NT2/D1 (cell line): ENCODE results near the gene MORN2.

Source experiments
- DNase-seq: peaks from one replicate; pipeline ENCODE4 v3.0.0-alpha.2; 2011; ENCODE audit warnings: low read depth, low spot score
- H3K27me3 ChIP-seq: 2 replicates; pipeline ENCODE4 v1.6.0; 2011; ENCODE audit warnings: mild to moderate bottlenecking; ENCODE audit not compliant: insufficient read length, insufficient read depth
- H3K36me3 ChIP-seq: 2 replicates; pipeline ENCODE4 v1.6.1; 2011; ENCODE audit warnings: mild to moderate bottlenecking, low read length, mixed read lengths; ENCODE audit not compliant: insufficient read depth, insufficient read length
- H3K4me1 ChIP-seq: 2 replicates; pipeline ENCODE4 v1.5.1; 2011; ENCODE audit not compliant: insufficient read depth, insufficient read length
- H3K4me3 ChIP-seq: 2 replicates; pipeline ENCODE4 v1.5.1; 2011; ENCODE audit warnings: low read depth; ENCODE audit not compliant: insufficient read length
- H3K9ac ChIP-seq: 2 replicates; pipeline ENCODE4 v1.6.0; 2011; ENCODE audit warnings: low read depth; ENCODE audit not compliant: insufficient read length
- H3K9me3 ChIP-seq: 2 replicates; pipeline ENCODE4 v1.5.1; 2011; ENCODE audit warnings: mild to moderate bottlenecking, low read length; ENCODE audit not compliant: insufficient read depth
- SUZ12 ChIP-seq: IDR thresholded peaks from 2 replicates; pipeline ENCODE4 v1.6.1; 2011; ENCODE audit not compliant: insufficient read length, insufficient read depth; ENCODE audit errors: extremely low read depth
- YY1 ChIP-seq: IDR thresholded peaks from 2 replicates; pipeline ENCODE4 v1.6.1; 2011; ENCODE audit not compliant: insufficient read length, insufficient read depth
- ZNF274 ChIP-seq: IDR thresholded peaks from 2 replicates; pipeline ENCODE4 v1.6.1; 2011; ENCODE audit warnings: mild to moderate bottlenecking, low read depth, low read length

Gene MORN2

GRCh38 chr2:38836791-38837190 is 39.0 kb upstream of the MORN2 start:
- no peak for DNase-seq
- no peak overlapping the region for H3K9ac ChIP-seq
- no peak overlapping the region for H3K4me3 ChIP-seq
- H3K9me3 ChIP-seq, result no peaks in the 10 kb centered on the region
- peaks cover 30% of the 10 kb centered on the region for H3K36me3 ChIP-seq
- TF ChIP-seq SUZ12 (no peak), YY1 (no peak), ZNF274 (no peak)
- no peaks in the 10 kb centered on the region for H3K27me3 ChIP-seq
- no peaks in the 10 kb centered on the region for H3K4me1 ChIP-seq

- H3K9me3 ChIP-seq, result no peaks in the 10 kb centered on the region
- H3K4me1 ChIP-seq, result no peaks in the 10 kb centered on the region
- H3K36me3 ChIP-seq, result peaks cover 48% of the 10 kb centered on the region
- DNase-seq, result no peak
- H3K27me3 ChIP-seq, result no peaks in the 10 kb centered on the region
- no peak overlapping the region for H3K4me3 ChIP-seq
- TF ChIP-seq ZNF274 (no peak), YY1 (no peak), SUZ12 (no peak)
- H3K9ac ChIP-seq, result no peak overlapping the region
These were observed 25.7 kb upstream of the MORN2 start for GRCh38 chr2:38850045-38850444.

DNA sequence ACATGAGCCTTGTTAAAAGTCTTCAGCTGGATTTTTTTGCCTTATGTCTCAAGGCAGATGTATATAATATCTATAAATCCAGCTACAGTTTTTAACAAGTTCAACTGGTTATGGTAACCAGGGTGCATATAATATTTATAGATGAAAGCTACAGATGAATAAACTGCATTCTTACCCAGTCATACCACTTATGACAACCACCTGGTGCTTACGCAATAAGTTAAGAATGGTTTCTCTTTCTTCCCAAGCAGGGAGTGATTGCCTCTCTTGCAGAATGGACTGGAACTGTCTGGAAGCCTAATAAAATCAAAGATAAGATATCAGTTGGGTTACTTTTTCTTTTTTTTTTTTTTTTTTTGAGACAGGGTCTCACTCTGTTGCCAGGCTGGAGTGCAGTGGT is 19.6 kb upstream of the MORN2 start:
- H3K9me3 ChIP-seq, result no peaks in the 10 kb centered on the region
- peaks cover 62% of the 10 kb centered on the region for H3K36me3 ChIP-seq
- no peak overlapping the region for H3K4me3 ChIP-seq
- H3K9ac ChIP-seq, result no peak overlapping the region
- no peak for TF ChIP-seq YY1
- TF ChIP-seq ZNF274, result no peak
- no peak for TF ChIP-seq SUZ12
- no peak for DNase-seq
- H3K27me3 ChIP-seq, result no peaks in the 10 kb centered on the region
- H3K4me1 ChIP-seq, result no peaks in the 10 kb centered on the region

DNA sequence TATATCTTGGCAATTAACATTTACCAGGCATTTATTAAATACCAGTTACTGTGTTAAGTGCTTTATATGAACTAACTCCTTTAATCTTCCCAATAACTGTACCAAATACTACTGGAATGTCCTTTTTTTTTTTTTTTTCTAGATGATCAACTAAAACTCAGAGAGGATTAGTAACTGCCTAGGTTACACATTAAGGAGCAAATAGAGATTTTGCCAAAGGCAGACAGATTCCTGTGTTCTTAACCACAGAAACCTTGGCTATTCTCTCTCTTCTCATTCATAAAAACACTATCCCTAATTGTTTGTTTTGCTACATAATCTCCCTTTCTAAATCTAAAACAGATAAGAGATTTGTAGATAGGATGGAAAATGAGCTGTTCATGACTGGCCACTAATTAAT is 13.3 kb upstream of the MORN2 start:
- Histone ChIP-seq H3K27me3 (no peaks in the 10 kb centered on the region), H3K4me3 (no peak overlapping the region), H3K9ac (no peak overlapping the region), H3K36me3 (peaks cover 53% of the 10 kb centered on the region), H3K4me1 (no peaks in the 10 kb centered on the region), H3K9me3 (no peaks in the 10 kb centered on the region)
- TF ChIP-seq SUZ12 (no peak), ZNF274 (no peak), YY1 (no peak)
- no peak for DNase-seq

- H3K27me3 ChIP-seq, result no peaks in the 10 kb centered on the region
- no peak for DNase-seq
- H3K4me1 ChIP-seq, result no peaks in the 10 kb centered on the region
- peaks cover 56% of the 10 kb centered on the region for H3K36me3 ChIP-seq
- H3K4me3 ChIP-seq, result no peak overlapping the region
- H3K9ac ChIP-seq, result no peak overlapping the region
- no peaks in the 10 kb centered on the region for H3K9me3 ChIP-seq
- TF ChIP-seq ZNF274, result no peak
- TF ChIP-seq SUZ12, result no peak
- TF ChIP-seq YY1, result no peak
These were observed 12.6 kb upstream of the MORN2 start for GRCh38 chr2:38863061-38863695.

- no peaks in the 10 kb centered on the region for H3K4me1 ChIP-seq
- peaks cover 32% of the 10 kb centered on the region for H3K36me3 ChIP-seq
- no peak for TF ChIP-seq YY1
- H3K4me3 ChIP-seq, result no peak overlapping the region
- H3K9ac ChIP-seq, result no peak overlapping the region
- H3K27me3 ChIP-seq, result no peaks in the 10 kb centered on the region
- DNase-seq, result no peak
- no peaks in the 10 kb centered on the region for H3K9me3 ChIP-seq
These were observed 8.9 kb upstream of the MORN2 start for GRCh38 chr2:38866773-38867443.

- H3K4me3 ChIP-seq, result no peak overlapping the region
These were observed 4.3 kb upstream of the MORN2 start for GRCh38 chr2:38871432-38871831.

More at GRCh38 chr2:38871432-38871831, 4.3 kb upstream of the MORN2 start:
- DNase-seq, result no peak
- Histone ChIP-seq H3K36me3 (peaks cover 17% of the 10 kb centered on the region), H3K27me3 (peaks cover 6% of the 10 kb centered on the region), H3K9ac (no peak overlapping the region), H3K4me1 (no peaks in the 10 kb centered on the region), H3K9me3 (peaks cover 7% of the 10 kb centered on the region)
- no peak for TF ChIP-seq ZNF274
- TF ChIP-seq SUZ12, result no peak
- TF ChIP-seq YY1, result no peak
